Caco-2 (cell line): ENCODE measurements around the gene SYT1. TPM values are rescaled to one million over a fixed set of nuclear protein-coding genes. Genes with fewer than 3 reads are reported as not detected.

Experiments
- BruUV-seq: library from RNA; stranded (reverse); fragments of 400-500 nt; replicated peaks from 2 replicates; lab custom pipeline; 2021; lab: Mats Ljungman, UMichigan
- CTCF ChIA-PET: fragments of 300-600 bp; sonication (Branson Sonifier 250); formaldehyde crosslinking; loops from one replicate; lab custom pipeline; 2022; ENCODE audit warnings: antibody characterized with exemption; lab: Charles Lee
- POLR2A ChIA-PET: fragments of 300-600 bp; sonication (Branson Sonifier 250); formaldehyde crosslinking; loops from one replicate; lab custom pipeline; 2022; ENCODE audit warnings: antibody characterized with exemption; lab: Charles Lee
- DNase-seq, 2 experiments: peaks; one replicate each; pipeline versions ENCODE4 v3.0.0 to v3.0.0-alpha.2; 2020 to 2022
- H3K27me3 ChIP-seq: replicated peaks from 2 replicates; pipeline ENCODE4 v1.6.0; 2011; ENCODE audit warnings: low read length; ENCODE audit not compliant: control insufficient read depth, insufficient read depth
- H3K36me3 ChIP-seq: 2 replicates; pipeline ENCODE4 v1.5.1; 2011; ENCODE audit warnings: low read length; ENCODE audit not compliant: control insufficient read depth, insufficient read depth
- H3K4me1 ChIP-seq: fragments of 250-450 bp; sonication (Bioruptor Pico); 2 replicates; pipeline ENCODE4 v1.5.1; 2020; ENCODE audit warnings: mild to moderate bottlenecking
- H3K4me3 ChIP-seq: 2 replicates; pipeline ENCODE4 v1.5.1; 2011; ENCODE audit warnings: low read depth, mild to moderate bottlenecking, control low read depth, low read length
- H3K9me3 ChIP-seq: fragments of 250-450 bp; sonication (Bioruptor Pico); 2 replicates; pipeline ENCODE4 v1.5.1; 2020; ENCODE audit warnings: mild to moderate bottlenecking, moderate library complexity
- H3K27ac Mint-ChIP-seq: one replicate; pipeline ENCODE4 v1.8.0; 2022; ENCODE audit warnings: mixed read lengths; ENCODE audit not compliant: unreplicated experiment
- H3K27me3 Mint-ChIP-seq: one replicate; pipeline ENCODE4 v1.8.0; 2022; ENCODE audit warnings: mixed read lengths; ENCODE audit not compliant: insufficient read depth, unreplicated experiment
- H3K36me3 Mint-ChIP-seq: one replicate; pipeline ENCODE4 v1.8.0; 2022; ENCODE audit warnings: mild to moderate bottlenecking, mixed read lengths; ENCODE audit not compliant: insufficient read depth, unreplicated experiment
- H3K4me1 Mint-ChIP-seq: one replicate; pipeline ENCODE4 v1.8.0; 2022; ENCODE audit warnings: low read depth, mixed read lengths; ENCODE audit not compliant: unreplicated experiment
- H3K4me3 Mint-ChIP-seq: one replicate; pipeline ENCODE4 v1.8.0; 2022; ENCODE audit warnings: mild to moderate bottlenecking, moderate library complexity, mixed read lengths; ENCODE audit not compliant: unreplicated experiment
- H3K9me3 Mint-ChIP-seq: one replicate; pipeline ENCODE4 v1.8.0; 2022; ENCODE audit warnings: mixed read lengths; ENCODE audit not compliant: unreplicated experiment
- CTCF ChIP-seq, 2 experiments: fragments of 200-600 bp in 1 of 2; IDR thresholded peaks; 1 replicate in 1 of 2; 2 replicates in 1 of 2; pipeline versions ENCODE4 v1.5.1 to v1.8.0; 2011 to 2022; ENCODE audit warnings: antibody characterized with exemption in 1 of 2, control low read depth in 1 of 2, inconsistent platforms in 1 of 2, low read depth in 1 of 2, low read length in 1 of 2, mild to moderate bottlenecking in 1 of 2, moderate library complexity in 1 of 2; ENCODE audit not compliant: insufficient read depth in 1 of 2, severe bottlenecking in 1 of 2, unreplicated experiment in 1 of 2
- intact Hi-C: fragments of 100-400 bp; cut with micrococcal nuclease; formaldehyde crosslinking; loops from one replicate; pipeline ENCODE4 v1.10.0; 2022; ENCODE audit not compliant: unreplicated experiment
- total RNA-seq: library from RNA; stranded (reverse); gene quantifications from 2 replicates; pipeline ENCODE4 v1.2.3, GENCODE V29; 2022

The SYT1 gene
- total RNA-seq, 1 experiment from 2014 or later, result 0.39 TPM

GRCh38 chr12:79433465-79434072 lies 569.0 kb downstream of the SYT1 start:
- intact Hi-C loops, result no loop called here
- H3K4me3 ChIP-seq, result no peak overlapping the region
- no peak overlapping the region for H3K4me3 Mint-ChIP-seq
- TF ChIP-seq CTCF (IDR thresholded peaks at IDR 0.05; ENCODE audit: insufficient read depth in 1 of 2, low read depth in 1 of 2, low read length in 1 of 2, severe bottlenecking in 1 of 2, unreplicated experiment in 1 of 2), result no peak
- no peaks in the 10 kb centered on the region for H3K36me3 ChIP-seq
- no peaks in the 10 kb centered on the region for H3K9me3 ChIP-seq
- H3K4me1 Mint-ChIP-seq, result peaks cover 5% of the 10 kb centered on the region
- H3K9me3 Mint-ChIP-seq, result peaks cover 12% of the 10 kb centered on the region
- H3K36me3 Mint-ChIP-seq, result no peaks in the 10 kb centered on the region
- no peak overlapping the region for H3K27ac Mint-ChIP-seq
- no TSS peak for BruUV-seq
- no peaks in the 10 kb centered on the region for H3K27me3 ChIP-seq
- no peaks in the 10 kb centered on the region for H3K27me3 Mint-ChIP-seq
- peaks cover 4% of the 10 kb centered on the region; the same call in 1 of the 2 replicates for H3K4me1 ChIP-seq
- ChIA-PET POLR2A (no interaction called here), CTCF (no interaction called here)
- DNase-seq, result no peak

GRCh38 chr12:79434561-79434960 lies 570.0 kb downstream of the SYT1 start:
- peaks cover 4% of the 10 kb centered on the region; the same call in 1 of the 2 replicates for H3K4me1 ChIP-seq
- CTCF ChIA-PET, result no interaction called here
- POLR2A ChIA-PET, result no interaction called here
- H3K36me3 Mint-ChIP-seq, result no peaks in the 10 kb centered on the region
- no TSS peak for BruUV-seq
- H3K4me3 ChIP-seq, result no peak overlapping the region
- no peak for DNase-seq
- H3K27me3 ChIP-seq, result no peaks in the 10 kb centered on the region
- no peaks in the 10 kb centered on the region for H3K27me3 Mint-ChIP-seq
- no peak overlapping the region for H3K27ac Mint-ChIP-seq
- H3K9me3 Mint-ChIP-seq, result peaks cover 12% of the 10 kb centered on the region
- H3K9me3 ChIP-seq, result no peaks in the 10 kb centered on the region
- H3K36me3 ChIP-seq, result no peaks in the 10 kb centered on the region
- intact Hi-C loops, result no loop called here
- H3K4me1 Mint-ChIP-seq, result peaks cover 5% of the 10 kb centered on the region
- no peak for TF ChIP-seq CTCF (IDR thresholded peaks at IDR 0.05; ENCODE audit: insufficient read depth in 1 of 2, low read depth in 1 of 2, low read length in 1 of 2, severe bottlenecking in 1 of 2, unreplicated experiment in 1 of 2)
- no peak overlapping the region for H3K4me3 Mint-ChIP-seq

GRCh38 chr12:79435742-79436141 lies 571.2 kb downstream of the SYT1 start:
- ChIA-PET CTCF (no interaction called here), POLR2A (no interaction called here)
- Histone ChIP-seq H3K4me3 (no peak overlapping the region), H3K36me3 (no peaks in the 10 kb centered on the region), H3K4me1 (peaks cover 4% of the 10 kb centered on the region; the same call in 1 of the 2 replicates), H3K27me3 (no peaks in the 10 kb centered on the region), H3K9me3 (no peaks in the 10 kb centered on the region)
- intact Hi-C loops, result no loop called here
- Mint-ChIP-seq H3K27me3 (no peaks in the 10 kb centered on the region), H3K27ac (no peak overlapping the region), H3K36me3 (no peaks in the 10 kb centered on the region), H3K4me1 (peaks cover 5% of the 10 kb centered on the region), H3K4me3 (no peak overlapping the region), H3K9me3 (peaks cover 12% of the 10 kb centered on the region)
- DNase-seq, result no peak
- no TSS peak for BruUV-seq
- TF ChIP-seq CTCF (IDR thresholded peaks at IDR 0.05; ENCODE audit: insufficient read depth in 1 of 2, low read depth in 1 of 2, low read length in 1 of 2, severe bottlenecking in 1 of 2, unreplicated experiment in 1 of 2), result no peak
